DOHH2 (cell line): Measurements from ENCODE around the gene HS2ST1.

Experiments used
- H3F3A ChIP-seq: fragments of 200-600 bp; sonication (generic), shearing (Covaris generic); 2 replicates; pipeline ENCODE4 v1.6.0; 2016; ENCODE audit warnings: antibody characterized with exemption, mild to moderate bottlenecking; ENCODE audit not compliant: control insufficient read depth, insufficient read depth
- H3K27ac ChIP-seq: fragments of 200-600 bp; sonication (generic); 2 replicates; pipeline ENCODE4 v1.5.1; 2014; ENCODE audit warnings: low read depth, mild to moderate bottlenecking, low read length, moderate library complexity
- H3K27me3 ChIP-seq: fragments of 200-600 bp; sonication (generic); 2 replicates; pipeline ENCODE4 v1.6.1; 2014; ENCODE audit warnings: mild to moderate bottlenecking, low read length, mixed read lengths; ENCODE audit not compliant: control insufficient read depth
- H3K36me3 ChIP-seq: fragments of 200-600 bp; sonication (generic); 2 replicates; pipeline ENCODE4 v1.6.1; 2014; ENCODE audit warnings: mild to moderate bottlenecking, low read length, moderate library complexity, mixed read lengths; ENCODE audit not compliant: control insufficient read depth
- H3K4me1 ChIP-seq: fragments of 200-600 bp; sonication (generic); 2 replicates; pipeline ENCODE4 v1.6.1; 2014; ENCODE audit warnings: mild to moderate bottlenecking, low read length, mixed read lengths; ENCODE audit not compliant: control insufficient read depth
- H3K4me2 ChIP-seq: fragments of 200-600 bp; sonication (generic); 2 replicates; pipeline ENCODE4 v1.6.0; 2014; ENCODE audit warnings: mild to moderate bottlenecking, low read length, moderate library complexity
- H3K4me3 ChIP-seq: fragments of 200-600 bp; sonication (generic); 2 replicates; pipeline ENCODE4 v1.5.1; 2014; ENCODE audit warnings: mild to moderate bottlenecking, low read length, mixed read lengths
- H3K79me2 ChIP-seq: fragments of 200-600 bp; sonication (generic); 2 replicates; pipeline ENCODE4 v1.6.1; 2014; ENCODE audit warnings: mild to moderate bottlenecking, low read length, mixed read lengths; ENCODE audit not compliant: control insufficient read depth
- H3K9me2 ChIP-seq: fragments of 200-600 bp; sonication (generic); replicated peaks from 2 replicates; pipeline ENCODE4 v1.6.1; 2014; ENCODE audit warnings: mild to moderate bottlenecking, low read length, mixed read lengths; ENCODE audit not compliant: control insufficient read depth
- H3K9me3 ChIP-seq: fragments of 200-600 bp; sonication (generic); 2 replicates; pipeline ENCODE4 v1.6.1; 2014; ENCODE audit warnings: antibody characterized with exemption, low read length, mixed read lengths; ENCODE audit not compliant: control insufficient read depth, insufficient read depth
- H4K20me1 ChIP-seq: fragments of 200-600 bp; sonication (generic); 2 replicates; pipeline ENCODE4 v1.6.0; 2014; ENCODE audit warnings: low read depth, mild to moderate bottlenecking, antibody characterized with exemption, low read length, moderate library complexity; ENCODE audit not compliant: control insufficient read depth, insufficient read depth
- EZH2phosphoT487 ChIP-seq: fragments of 200-600 bp; sonication (generic); IDR thresholded peaks from 2 replicates; pipeline ENCODE4 v1.6.1; 2017; ENCODE audit warnings: borderline replicate concordance, mild to moderate bottlenecking, antibody characterized with exemption, low read length, moderate library complexity, mixed read lengths
- TF ChIP-seq, protein P1 (sequence below): fragments of 200-600 bp; sonication (generic); IDR thresholded peaks from one replicate; pipeline ENCODE4 v1.5.1; 2014; ENCODE audit warnings: antibody characterized with exemption, mild to moderate bottlenecking, low read depth, low read length; ENCODE audit not compliant: poor library complexity, severe bottlenecking

HS2ST1 gene

DNA sequence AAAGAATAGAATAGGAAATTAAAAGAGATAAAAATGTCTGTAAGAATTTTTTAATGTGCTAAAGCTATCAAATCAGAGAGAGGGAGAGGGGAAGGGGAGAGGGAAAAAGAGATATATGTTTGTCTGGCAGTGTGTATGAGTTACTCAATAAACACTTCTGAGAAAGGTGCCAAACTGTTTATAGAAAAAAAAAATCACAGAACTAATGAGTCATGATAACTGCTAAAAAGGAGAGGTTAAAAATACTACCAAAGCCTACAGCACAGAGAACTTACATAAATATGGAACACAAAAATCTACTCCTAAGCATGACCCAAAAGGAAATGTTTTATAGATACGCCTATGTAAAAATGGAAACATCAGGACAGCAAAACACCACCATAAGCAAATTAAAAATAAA is 46.0 kb upstream of the HS2ST1 start:
- no peak overlapping the region for H3K4me2 ChIP-seq
- no peak overlapping the region for H3K27ac ChIP-seq
- peaks cover 18% of the 10 kb centered on the region for H3K79me2 ChIP-seq
- no peaks in the 10 kb centered on the region for H3K9me2 ChIP-seq
- TF ChIP-seq, protein P1, sequence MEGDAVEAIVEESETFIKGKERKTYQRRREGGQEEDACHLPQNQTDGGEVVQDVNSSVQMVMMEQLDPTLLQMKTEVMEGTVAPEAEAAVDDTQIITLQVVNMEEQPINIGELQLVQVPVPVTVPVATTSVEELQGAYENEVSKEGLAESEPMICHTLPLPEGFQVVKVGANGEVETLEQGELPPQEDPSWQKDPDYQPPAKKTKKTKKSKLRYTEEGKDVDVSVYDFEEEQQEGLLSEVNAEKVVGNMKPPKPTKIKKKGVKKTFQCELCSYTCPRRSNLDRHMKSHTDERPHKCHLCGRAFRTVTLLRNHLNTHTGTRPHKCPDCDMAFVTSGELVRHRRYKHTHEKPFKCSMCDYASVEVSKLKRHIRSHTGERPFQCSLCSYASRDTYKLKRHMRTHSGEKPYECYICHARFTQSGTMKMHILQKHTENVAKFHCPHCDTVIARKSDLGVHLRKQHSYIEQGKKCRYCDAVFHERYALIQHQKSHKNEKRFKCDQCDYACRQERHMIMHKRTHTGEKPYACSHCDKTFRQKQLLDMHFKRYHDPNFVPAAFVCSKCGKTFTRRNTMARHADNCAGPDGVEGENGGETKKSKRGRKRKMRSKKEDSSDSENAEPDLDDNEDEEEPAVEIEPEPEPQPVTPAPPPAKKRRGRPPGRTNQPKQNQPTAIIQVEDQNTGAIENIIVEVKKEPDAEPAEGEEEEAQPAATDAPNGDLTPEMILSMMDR: no peak
- no peak for TF ChIP-seq EZH2phosphoT487
- H3F3A ChIP-seq: no peaks in the 10 kb centered on the region; the same call in 1 of the 2 replicates
- no peaks in the 10 kb centered on the region for H3K27me3 ChIP-seq
- peaks cover 23% of the 10 kb centered on the region for H3K36me3 ChIP-seq
- no peaks in the 10 kb centered on the region for H3K9me3 ChIP-seq
- H3K4me3 ChIP-seq: no peak overlapping the region
- peaks cover 26% of the 10 kb centered on the region for H3K4me1 ChIP-seq
- no peaks in the 10 kb centered on the region for H4K20me1 ChIP-seq

DNA sequence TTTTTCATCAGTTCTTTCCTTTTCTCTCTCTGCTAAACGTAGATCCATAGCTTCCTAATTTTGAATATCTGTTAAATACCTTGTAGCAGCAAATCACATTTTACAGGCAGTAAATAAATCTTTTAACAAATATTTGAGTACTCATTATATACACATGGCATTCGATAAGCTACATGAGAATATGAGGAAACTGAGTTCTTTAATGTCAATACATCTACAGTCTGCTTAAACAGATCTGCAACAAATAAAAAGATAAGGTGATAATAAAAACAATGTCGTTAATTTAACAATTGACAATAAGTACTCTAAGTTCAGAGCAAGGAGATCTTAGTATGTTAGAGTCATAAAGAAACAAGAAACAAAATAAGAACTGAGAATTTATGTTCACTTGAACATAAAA is 43.4 kb upstream of the HS2ST1 start:
- peaks cover 8% of the 10 kb centered on the region for H3K79me2 ChIP-seq

DNA sequence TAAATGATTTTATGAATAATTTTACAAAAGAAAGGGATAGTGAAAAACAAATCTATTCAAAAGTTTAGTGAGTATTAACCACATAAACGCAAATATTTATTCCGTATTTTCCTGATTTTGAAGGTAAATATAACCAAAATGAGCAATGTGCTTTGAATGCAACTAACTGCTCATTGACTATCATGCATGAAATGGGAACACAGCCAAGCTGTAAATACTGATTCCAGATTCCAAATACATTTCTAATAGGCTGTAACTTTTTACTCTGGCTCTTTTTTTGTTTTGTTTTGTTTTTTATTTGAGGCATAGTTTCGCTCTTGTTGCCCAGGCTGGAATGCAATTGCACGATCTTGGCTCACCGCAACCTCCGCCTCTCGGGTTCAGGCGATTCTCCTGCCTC is 42.3 kb upstream of the HS2ST1 start:
- Histone ChIP-seq H4K20me1 (no peaks in the 10 kb centered on the region), H3K79me2 (peaks cover 4% of the 10 kb centered on the region), H3K27ac (no peak overlapping the region), H3K36me3 (peaks cover 25% of the 10 kb centered on the region), H3K4me2 (no peak overlapping the region), H3K4me1 (peaks cover 14% of the 10 kb centered on the region), H3F3A (no peaks in the 10 kb centered on the region; the same call in 1 of the 2 replicates), H3K9me3 (no peaks in the 10 kb centered on the region), H3K9me2 (no peaks in the 10 kb centered on the region), H3K4me3 (no peak overlapping the region), H3K27me3 (no peaks in the 10 kb centered on the region)
- TF ChIP-seq EZH2phosphoT487: no peak
- TF ChIP-seq, protein P1: no peak

More for the DNA sequence above, 43.4 kb upstream of the HS2ST1 start:
- Histone ChIP-seq H3K36me3 (peaks cover 20% of the 10 kb centered on the region), H3K4me1 (peaks cover 25% of the 10 kb centered on the region), H4K20me1 (no peaks in the 10 kb centered on the region), H3F3A (no peaks in the 10 kb centered on the region; the same call in 1 of the 2 replicates), H3K27me3 (no peaks in the 10 kb centered on the region), H3K9me3 (no peaks in the 10 kb centered on the region), H3K9me2 (no peaks in the 10 kb centered on the region), H3K27ac (no peak overlapping the region), H3K4me3 (no peak overlapping the region), H3K4me2 (no peak overlapping the region)
- TF ChIP-seq, protein P1: no peak
- TF ChIP-seq EZH2phosphoT487: no peak
